ENCODE measurements around the gene NISCH.

GRCh38 chr3:52450489-52451236 is 4.7 kb upstream of the NISCH start:
- no peak for TF ChIP-seq CTCF (IDR thresholded peaks at IDR 0.05)
- TF ChIP-seq POLR2A (IDR thresholded peaks at IDR 0.05): no peak
- no peak for TF ChIP-seq EP300 (IDR thresholded peaks at IDR 0.05)

Data from ovary (tissue), 3 donors.